HEK293T (cell line): ENCODE results near the gene CALML3.

Experiments
- HDGF ChIP-seq: fragments of 450-650 bp; IDR thresholded peaks from 2 replicates; pipeline ENCODE4 v1.6.1; 2017; ENCODE audit warnings: antibody characterized with exemption, borderline replicate concordance
- NFRKB ChIP-seq: fragments of 450-650 bp; IDR thresholded peaks from 2 replicates; pipeline ENCODE4 v1.6.1; 2016; ENCODE audit warnings: mild to moderate bottlenecking, moderate library complexity

- no peak for TF ChIP-seq NFRKB
- no peak for TF ChIP-seq HDGF
Observed at GRCh38 chr10:5532618-5533097, 7.9 kb downstream of the CALML3 start.
